IMR-90 (cell line): Measurements from ENCODE around the gene IL4. TPM values are rescaled to one million over a fixed set of nuclear protein-coding genes. Genes with fewer than 3 reads are reported as not detected.

ENCODE experiments used
- ATAC-seq: fragments of 200-7000 bp; cut with Tn5 transposase; 2 replicates; pipeline ENCODE4 v1.9.1; 2020; ENCODE audit warnings: low read depth, mild to moderate bottlenecking, moderate library complexity
- BruUV-seq: library from RNA; stranded (reverse); fragments of 400-500 nt; replicated peaks from 2 replicates; lab custom pipeline; 2021; lab: Mats Ljungman, UMichigan
- CTCF ChIA-PET: fragments of 300-600 bp; formaldehyde crosslinking; extraction: SDS; loops from one replicate; lab custom pipeline; 2021; ENCODE audit warnings: antibody characterized with exemption; lab: Yijun Ruan, JAX
- POLR2A ChIA-PET: fragments of 300-600 bp; sonication (Branson Sonifier 250); formaldehyde crosslinking; loops from one replicate; lab custom pipeline; 2022; ENCODE audit warnings: antibody characterized with exemption; ENCODE audit not compliant: unreplicated experiment; lab: Charles Lee
- DNase-seq: peaks from one replicate; pipeline ENCODE4 v3.0.0; 2013
- H2AFZ ChIP-seq: replicated peaks from 2 replicates; pipeline ENCODE3; 2013; ENCODE audit warnings: low read length, mild to moderate bottlenecking; ENCODE audit not compliant: poor library complexity
- H2AK5ac ChIP-seq: 2 replicates; pipeline ENCODE4 v1.6.1; 2013; ENCODE audit warnings: low read depth, low read length, inconsistent platforms
- H2AK9ac ChIP-seq: replicated peaks from 2 replicates; pipeline ENCODE3; 2013; ENCODE audit warnings: mild to moderate bottlenecking, low read depth, low read length, moderate library complexity; ENCODE audit not compliant: poor library complexity
- H2BK120ac ChIP-seq: 2 replicates; pipeline ENCODE4 v1.6.1; 2013; ENCODE audit warnings: low read depth, low read length, inconsistent platforms
- H2BK15ac ChIP-seq: 3 replicates; pipeline ENCODE4 v1.6.1; 2013; ENCODE audit warnings: low read depth, low read length, inconsistent platforms
- H2BK20ac ChIP-seq: 2 replicates; pipeline ENCODE4 v1.6.1; 2013; ENCODE audit warnings: low read depth, mild to moderate bottlenecking, inconsistent platforms, low read length, moderate library complexity
- H2BK5ac ChIP-seq: 2 replicates; pipeline ENCODE4 v1.6.1; 2013; ENCODE audit warnings: mild to moderate bottlenecking, low read depth, low read length, inconsistent platforms; ENCODE audit not compliant: poor library complexity, severe bottlenecking
- H3K14ac ChIP-seq: replicated peaks from 2 replicates; pipeline ENCODE4 v1.6.1; 2013; ENCODE audit warnings: low read depth, low read length, inconsistent platforms
- H3K18ac ChIP-seq: 2 replicates; pipeline ENCODE4 v1.6.1; 2013; ENCODE audit warnings: low read depth, low read length, control low read depth
- H3K23ac ChIP-seq: 2 replicates; pipeline ENCODE4 v1.6.1; 2013; ENCODE audit warnings: low read depth, low read length, inconsistent platforms
- H3K27ac ChIP-seq: 2 replicates; pipeline ENCODE4 v1.5.1; 2013; ENCODE audit warnings: mild to moderate bottlenecking, control low read depth, low read length; ENCODE audit not compliant: insufficient read depth
- H3K27me3 ChIP-seq: 2 replicates; pipeline ENCODE4 v1.6.1; 2013; ENCODE audit warnings: low read length; ENCODE audit not compliant: control insufficient read depth, insufficient read depth
- H3K36me3 ChIP-seq: 2 replicates; pipeline ENCODE4 v1.6.1; 2013; ENCODE audit warnings: low read length, mixed read lengths; ENCODE audit not compliant: control insufficient read depth, insufficient read depth
- H3K4ac ChIP-seq: 2 replicates; pipeline ENCODE4 v1.6.1; 2013; ENCODE audit warnings: low read depth, low read length, inconsistent platforms
- H3K4me1 ChIP-seq: 2 replicates; pipeline ENCODE4 v1.6.1; 2013; ENCODE audit warnings: low read length, mixed read lengths; ENCODE audit not compliant: control insufficient read depth, insufficient read depth
- H3K4me2 ChIP-seq: 2 replicates; pipeline ENCODE4 v1.6.1; 2013; ENCODE audit warnings: low read depth, mild to moderate bottlenecking, control low read depth, low read length, moderate library complexity
- H3K4me3 ChIP-seq: 2 replicates; pipeline ENCODE4 v1.5.1; 2013; ENCODE audit warnings: low read depth, mild to moderate bottlenecking, control low read depth, low read length, moderate library complexity; ENCODE audit not compliant: insufficient read depth
- H3K56ac ChIP-seq: 2 replicates; pipeline ENCODE4 v1.6.1; 2013; ENCODE audit warnings: low read length, inconsistent platforms; ENCODE audit not compliant: insufficient read depth; ENCODE audit errors: extremely low read depth
- H3K79me1 ChIP-seq, 2 experiments: 2 replicates each; pipeline ENCODE4 v1.6.1; 2013; ENCODE audit warnings: low read length in 2 of 2, inconsistent platforms in 1 of 2, low read depth in 1 of 2
- H3K9ac ChIP-seq: 2 replicates; pipeline ENCODE4 v1.6.1; 2013; ENCODE audit warnings: low read depth, low read length, control low read depth
- H3K9me1 ChIP-seq: 2 replicates; pipeline ENCODE4 v1.6.1; 2013; ENCODE audit warnings: low read length, inconsistent platforms; ENCODE audit not compliant: insufficient read depth
- H3K9me3 ChIP-seq: 2 replicates; pipeline ENCODE4 v1.6.1; 2013; ENCODE audit warnings: low read length; ENCODE audit not compliant: control insufficient read depth, insufficient read depth
- H4K20me1 ChIP-seq: 2 replicates; pipeline ENCODE4 v1.6.1; 2013; ENCODE audit warnings: low read length, inconsistent platforms; ENCODE audit not compliant: insufficient read depth
- H4K5ac ChIP-seq: 2 replicates; pipeline ENCODE4 v1.6.1; 2013; ENCODE audit warnings: mild to moderate bottlenecking, low read depth, low read length, control low read depth
- H4K8ac ChIP-seq, 2 experiments: 2 replicates each; pipeline ENCODE4 v1.6.1; 2013; ENCODE audit warnings: low read depth in 2 of 2, low read length in 2 of 2, control low read depth in 1 of 2, inconsistent platforms in 1 of 2
- H4K91ac ChIP-seq: 2 replicates; pipeline ENCODE4 v1.6.1; 2013; ENCODE audit warnings: low read depth, low read length, inconsistent platforms; ENCODE audit not compliant: insufficient read depth
- BHLHE40 ChIP-seq: fragments of 150-350 bp; IDR thresholded peaks from 2 replicates; pipeline ENCODE4 v1.6.1; 2016; ENCODE audit warnings: mild to moderate bottlenecking, low read depth, low read length
- FOS ChIP-seq: fragments of 150-350 bp; IDR thresholded peaks from 2 replicates; pipeline ENCODE4 v1.6.1; 2016; ENCODE audit warnings: low read depth, low read length
- MAFK ChIP-seq: IDR thresholded peaks from 2 replicates; pipeline ENCODE4 v1.6.1; 2012; ENCODE audit warnings: low read depth, low read length, improper control_type of control experiment
- MAZ ChIP-seq: IDR thresholded peaks from 2 replicates; pipeline ENCODE4 v1.6.1; 2012; ENCODE audit warnings: low read depth, mild to moderate bottlenecking, low read length, improper control_type of control experiment, moderate library complexity, borderline replicate concordance
- MXI1 ChIP-seq: IDR thresholded peaks from 2 replicates; pipeline ENCODE4 v1.6.1; 2012; ENCODE audit warnings: low read depth, mild to moderate bottlenecking, low read length, moderate library complexity, borderline replicate concordance
- NFE2L2 ChIP-seq: fragments of 150-350 bp; IDR thresholded peaks from 2 replicates; pipeline ENCODE4 v1.6.1; 2016; ENCODE audit warnings: low read depth, mild to moderate bottlenecking, low read length
- RAD21 ChIP-seq: IDR thresholded peaks from 2 replicates; pipeline ENCODE4 v1.6.1; 2012; ENCODE audit warnings: low read length, improper control_type of control experiment
- RCOR1 ChIP-seq: IDR thresholded peaks from 2 replicates; pipeline ENCODE4 v1.6.1; 2012; ENCODE audit warnings: mild to moderate bottlenecking, low read length, improper control_type of control experiment; ENCODE audit not compliant: insufficient replicate concordance
- RFX5 ChIP-seq: IDR thresholded peaks from 2 replicates; pipeline ENCODE4 v1.8.0; 2012; ENCODE audit warnings: low read depth, mild to moderate bottlenecking, low read length, moderate library complexity
- SMC3 ChIP-seq: fragments of 150-350 bp; IDR thresholded peaks from 2 replicates; pipeline ENCODE4 v1.6.1; 2016; ENCODE audit warnings: low read depth, mild to moderate bottlenecking, antibody characterized with exemption, low read length, moderate library complexity
- WGBS, 2 experiments: methylation state at CpG; one replicate each; pipeline versions ENCODE4 v1.1.5 to v1.1.7; 2013; ENCODE audit warnings: missing lambda C conversion rate in 2 of 2; ENCODE audit not compliant: insufficient read length in 1 of 2; ENCODE audit errors: extremely low coverage in 2 of 2; 5-methylcytosine and 5-hydroxymethylcytosine counted together
- dilution Hi-C: fragments of 300-500 bp; cut with HindIII; formaldehyde crosslinking; loops from one replicate; pipeline ENCODE4 v1.14.3; 2018; ENCODE audit warnings: low sequenced_read_pairs; ENCODE audit not compliant: unreplicated experiment
- in situ Hi-C: fragments of 300-500 bp; cut with MboI; formaldehyde crosslinking; loops from 3 replicates; pipeline ENCODE4 v1.14.3; 2019; ENCODE audit warnings: low sequenced_read_pairs, inconsistent platforms, mixed read lengths
- intact Hi-C: fragments of 100-400 bp; cut with micrococcal nuclease; formaldehyde crosslinking; loops from 2 replicates; pipeline ENCODE4 v1.10.0; 2022
- polyA plus RNA-seq, 3 experiments: library from polyadenylated mRNA; depleted of rRNA; stranded (reverse); fragments of >200 nt; gene quantifications; 2 replicates each; pipeline ENCODE4 v1.2.3, GENCODE V29; 2012; ENCODE audit warnings: low replicate concordance in 1 of 3
- total RNA-seq: library from RNA; depleted of rRNA; stranded (reverse); fragments of >200 nt; gene quantifications from 2 replicates; pipeline ENCODE4 v1.2.3, GENCODE V29; 2012
- TF ChIP-seq, protein P1 (sequence below): fragments of 150-350 bp; IDR thresholded peaks from 2 replicates; pipeline ENCODE4 v1.6.1; 2016; ENCODE audit warnings: low read depth, mild to moderate bottlenecking, low read length, moderate library complexity, borderline replicate concordance
- TF ChIP-seq, protein P2 (sequence below): conservative IDR thresholded peaks from 2 replicates; pipeline ENCODE4 v1.5.1; 2012; ENCODE audit warnings: mild to moderate bottlenecking, low read depth, low read length, improper control_type of control experiment

IL4 gene
- total and polyA plus RNA-seq, 2 of the 4 experiments (the other 2 are of a cell fraction), result not detected

GRCh38 chr5:132669966-132670882 is 3.6 kb upstream of the IL4 start:
- no peak overlapping the region for H2BK15ac ChIP-seq
- H2AK5ac ChIP-seq, result no peak overlapping the region; the same call in 1 of the 2 replicates
- CTCF ChIA-PET, result no interaction called here
- no TSS peak for BruUV-seq
- H3K18ac ChIP-seq, result no peak overlapping the region
- no peaks in the 10 kb centered on the region for H3K27me3 ChIP-seq
- H2AK9ac ChIP-seq, result no peak overlapping the region
- no peak overlapping the region for H3K56ac ChIP-seq
- no peak overlapping the region for H3K4ac ChIP-seq
- WGBS, 2 experiments, result 93% methylated on average over 8 of the region's 16 CpGs; no CpG with 5 or more reads in 1 of the 2 experiments
- dilution Hi-C loops, result no loop called here
- H4K5ac ChIP-seq, result no peak overlapping the region
- POLR2A ChIA-PET, result no interaction called here
- H3K36me3 ChIP-seq, result no peaks in the 10 kb centered on the region
- H3K9me1 ChIP-seq, result peaks cover 6% of the 10 kb centered on the region
- TF ChIP-seq SMC3 (no peak), RAD21 (no peak), RCOR1 (no peak), MAZ (no peak), MXI1 (no peak), RFX5 (no peak), NFE2L2 (no peak), FOS (no peak), BHLHE40 (no peak), MAFK (no peak)
- TF ChIP-seq, protein P1, sequence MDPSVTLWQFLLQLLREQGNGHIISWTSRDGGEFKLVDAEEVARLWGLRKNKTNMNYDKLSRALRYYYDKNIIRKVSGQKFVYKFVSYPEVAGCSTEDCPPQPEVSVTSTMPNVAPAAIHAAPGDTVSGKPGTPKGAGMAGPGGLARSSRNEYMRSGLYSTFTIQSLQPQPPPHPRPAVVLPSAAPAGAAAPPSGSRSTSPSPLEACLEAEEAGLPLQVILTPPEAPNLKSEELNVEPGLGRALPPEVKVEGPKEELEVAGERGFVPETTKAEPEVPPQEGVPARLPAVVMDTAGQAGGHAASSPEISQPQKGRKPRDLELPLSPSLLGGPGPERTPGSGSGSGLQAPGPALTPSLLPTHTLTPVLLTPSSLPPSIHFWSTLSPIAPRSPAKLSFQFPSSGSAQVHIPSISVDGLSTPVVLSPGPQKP, result no peak
- TF ChIP-seq, protein P2, sequence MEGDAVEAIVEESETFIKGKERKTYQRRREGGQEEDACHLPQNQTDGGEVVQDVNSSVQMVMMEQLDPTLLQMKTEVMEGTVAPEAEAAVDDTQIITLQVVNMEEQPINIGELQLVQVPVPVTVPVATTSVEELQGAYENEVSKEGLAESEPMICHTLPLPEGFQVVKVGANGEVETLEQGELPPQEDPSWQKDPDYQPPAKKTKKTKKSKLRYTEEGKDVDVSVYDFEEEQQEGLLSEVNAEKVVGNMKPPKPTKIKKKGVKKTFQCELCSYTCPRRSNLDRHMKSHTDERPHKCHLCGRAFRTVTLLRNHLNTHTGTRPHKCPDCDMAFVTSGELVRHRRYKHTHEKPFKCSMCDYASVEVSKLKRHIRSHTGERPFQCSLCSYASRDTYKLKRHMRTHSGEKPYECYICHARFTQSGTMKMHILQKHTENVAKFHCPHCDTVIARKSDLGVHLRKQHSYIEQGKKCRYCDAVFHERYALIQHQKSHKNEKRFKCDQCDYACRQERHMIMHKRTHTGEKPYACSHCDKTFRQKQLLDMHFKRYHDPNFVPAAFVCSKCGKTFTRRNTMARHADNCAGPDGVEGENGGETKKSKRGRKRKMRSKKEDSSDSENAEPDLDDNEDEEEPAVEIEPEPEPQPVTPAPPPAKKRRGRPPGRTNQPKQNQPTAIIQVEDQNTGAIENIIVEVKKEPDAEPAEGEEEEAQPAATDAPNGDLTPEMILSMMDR, result no peak
- no peak overlapping the region for H3K23ac ChIP-seq
- in situ Hi-C loops, result no loop called here
- no peaks in the 10 kb centered on the region for H3K9me3 ChIP-seq
- no peak overlapping the region for H2BK120ac ChIP-seq
- ATAC-seq, result no peak
- no peak overlapping the region for H2BK5ac ChIP-seq
- no peak overlapping the region for H3K4me2 ChIP-seq
- H3K4me1 ChIP-seq, result peaks cover 11% of the 10 kb centered on the region
- no peak overlapping the region for H4K8ac ChIP-seq
- H3K9ac ChIP-seq, result no peak overlapping the region
- H3K14ac ChIP-seq, result no peak overlapping the region
- no peak for DNase-seq
- H2BK20ac ChIP-seq, result no peak overlapping the region; the same call in 1 of the 2 replicates
- no peak overlapping the region for H3K4me3 ChIP-seq
- no peak overlapping the region for H2AFZ ChIP-seq
- H4K91ac ChIP-seq, result no peak overlapping the region
- no peaks in the 10 kb centered on the region for H3K79me1 ChIP-seq
- H3K27ac ChIP-seq, result no peak overlapping the region
- no peaks in the 10 kb centered on the region for H4K20me1 ChIP-seq
- intact Hi-C loops, result no loop called here
